Thoracic aorta (tissue), 2 donors: ENCODE measurements around the gene KCNN3. TPM values are rescaled to one million over a fixed set of nuclear protein-coding genes. Genes with fewer than 3 reads are reported as not detected.

Experiments
- ATAC-seq: fragments of 150-250 bp; one replicate; pipeline ENCODE4 v1.8.0; 2017; ENCODE audit warnings: low read depth; ENCODE audit not compliant: insufficient number of reproducible peaks, low FRiP score
- DNase-seq: peaks from one replicate; pipeline ENCODE4 v3.0.0-alpha.2; 2020; ENCODE audit warnings: low spot score
- H3K27ac ChIP-seq, 2 donors: fragments of 200-600 bp; sonication (generic); 1 replicate in 1 of 2; 2 replicates in 1 of 2; pipeline ENCODE4 v1.5.1; 2016; ENCODE audit warnings: mild to moderate bottlenecking in 2 of 2, moderate library complexity in 2 of 2
- H3K27me3 ChIP-seq: fragments of 200-600 bp; sonication (generic); replicated peaks from 2 replicates; pipeline ENCODE4 v1.6.0; 2016; ENCODE audit warnings: mild to moderate bottlenecking; ENCODE audit not compliant: insufficient read depth
- H3K36me3 ChIP-seq: fragments of 200-600 bp; sonication (generic); one replicate; pipeline ENCODE4 v1.5.1; 2016
- H3K4me1 ChIP-seq, 2 donors: fragments of 200-600 bp; sonication (generic); 1 replicate in 1 of 2; 2 replicates in 1 of 2; pipeline versions ENCODE4 v1.5.1 to v1.6.0; 2016; ENCODE audit warnings: low read depth in 2 of 2, mild to moderate bottlenecking in 1 of 2; ENCODE audit not compliant: control insufficient read depth in 1 of 2
- H3K4me3 ChIP-seq: fragments of 200-600 bp; sonication (generic); 2 replicates; pipeline ENCODE4 v1.5.1; 2016; ENCODE audit warnings: mild to moderate bottlenecking
- H3K9me3 ChIP-seq: fragments of 200-600 bp; sonication (generic); 2 replicates; pipeline ENCODE4 v1.5.1; 2016
- CTCF ChIP-seq: fragments of 200-600 bp; sonication (generic); IDR thresholded peaks from one replicate; pipeline ENCODE4 v1.5.1; 2019; ENCODE audit warnings: antibody characterized with exemption
- total RNA-seq, 2 donors: library from RNA; depleted of rRNA; stranded (reverse); fragments of >200 nt; gene quantifications; one replicate each; pipeline versions ENCODE4 v1.1.0 to v1.2.3, GENCODE V29; 2016

Gene KCNN3
- total RNA-seq, 2 donors from 2014 or later = 0.95 to 1.8 TPM

DNA sequence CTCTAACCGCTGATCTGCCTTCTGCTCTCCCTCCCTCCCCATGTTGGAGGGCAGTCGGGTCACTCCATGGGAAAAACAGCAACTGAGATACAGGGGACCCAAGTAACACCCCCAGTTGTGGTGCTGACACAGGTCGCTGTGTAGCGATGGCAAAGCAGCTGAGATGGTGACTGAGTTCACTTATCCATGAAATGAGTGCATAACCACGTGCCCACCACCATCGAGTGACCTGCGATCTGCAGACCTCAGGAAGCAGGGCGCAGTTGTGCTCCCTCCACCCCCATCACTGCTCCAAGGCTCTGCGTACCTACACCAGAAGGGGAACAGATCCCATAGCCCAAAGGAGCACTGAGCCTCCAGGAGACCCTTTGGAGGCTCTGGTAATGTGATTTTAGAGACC lies 31.1 kb downstream of the KCNN3 start:
- Histone ChIP-seq H3K27me3 (no peaks in the 10 kb centered on the region), H3K4me1 (no peaks in the 10 kb centered on the region), H3K36me3 (no peaks in the 10 kb centered on the region), H3K4me3 (no peak overlapping the region), H3K9me3 (no peaks in the 10 kb centered on the region), H3K27ac (no peak overlapping the region)
- DNase-seq (no peak), ATAC-seq (no peak)
- TF ChIP-seq CTCF = no peak

DNA sequence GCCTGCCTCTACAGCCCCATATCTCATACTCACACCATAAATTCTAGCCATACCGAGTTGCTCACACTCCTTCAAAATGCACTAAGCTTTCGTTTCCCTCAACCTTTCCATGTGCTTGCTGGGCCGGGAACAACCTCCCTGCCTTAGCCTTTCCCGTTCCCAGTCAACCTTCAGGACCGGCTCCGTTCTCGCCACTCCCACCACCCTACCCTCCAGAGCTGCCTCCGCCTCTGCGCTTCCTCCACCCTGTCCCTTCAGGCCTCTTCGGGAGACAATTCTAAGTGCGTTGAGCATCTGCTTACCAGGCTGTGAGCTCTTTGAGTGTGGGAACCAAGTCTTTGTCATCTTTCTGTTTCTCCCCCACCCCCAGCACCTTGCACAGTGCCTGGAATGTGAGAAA lies 31.6 kb downstream of the KCNN3 start:
- Histone ChIP-seq H3K4me1 (no peaks in the 10 kb centered on the region), H3K27me3 (no peaks in the 10 kb centered on the region), H3K36me3 (no peaks in the 10 kb centered on the region), H3K27ac (no peak overlapping the region), H3K9me3 (no peaks in the 10 kb centered on the region), H3K4me3 (no peak overlapping the region)
- no peak for TF ChIP-seq CTCF
- no peak for ATAC-seq
- DNase-seq = no peak

DNA sequence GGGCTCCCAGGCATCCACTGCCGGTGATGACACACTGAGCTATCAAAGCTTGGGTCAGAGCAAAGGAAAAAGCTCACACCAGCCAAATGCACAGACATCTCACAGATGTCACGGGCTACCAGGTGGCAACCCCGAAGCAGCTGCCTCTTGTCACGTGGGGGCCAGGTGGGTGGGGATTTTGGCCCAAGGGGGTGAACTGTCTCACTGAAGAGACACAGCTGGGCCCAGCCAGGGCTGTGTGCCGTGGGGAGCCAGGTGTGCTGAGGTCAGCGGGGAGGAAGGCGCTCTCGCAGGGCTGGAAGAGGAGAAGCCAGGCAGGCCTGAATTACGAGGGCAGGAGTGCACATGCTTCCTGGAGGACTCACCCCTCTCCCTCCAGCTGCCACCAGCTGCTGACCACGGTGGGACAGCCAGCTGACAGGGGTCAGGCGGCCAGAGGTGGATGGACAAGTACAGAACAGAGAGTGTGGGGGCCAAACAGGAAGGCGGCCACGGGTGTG lies 32.4 kb downstream of the KCNN3 start:
- H3K4me1 ChIP-seq = no peaks in the 10 kb centered on the region
- DNase-seq (no peak), ATAC-seq (no peak)
- H3K9me3 ChIP-seq = no peaks in the 10 kb centered on the region
- no peak overlapping the region for H3K4me3 ChIP-seq
- no peaks in the 10 kb centered on the region for H3K27me3 ChIP-seq
- no peak overlapping the region for H3K27ac ChIP-seq
- no peaks in the 10 kb centered on the region for H3K36me3 ChIP-seq
- no peak for TF ChIP-seq CTCF

GRCh38 chr1:154837034-154837671 lies 32.9 kb downstream of the KCNN3 start:
- no peak overlapping the region for H3K4me3 ChIP-seq
- no peaks in the 10 kb centered on the region for H3K36me3 ChIP-seq
- H3K4me1 ChIP-seq = no peaks in the 10 kb centered on the region
- ATAC-seq (no peak), DNase-seq (no peak)
- TF ChIP-seq CTCF = no peak
- no peaks in the 10 kb centered on the region for H3K27me3 ChIP-seq
- H3K27ac ChIP-seq = no peak overlapping the region
- H3K9me3 ChIP-seq = no peaks in the 10 kb centered on the region

DNA sequence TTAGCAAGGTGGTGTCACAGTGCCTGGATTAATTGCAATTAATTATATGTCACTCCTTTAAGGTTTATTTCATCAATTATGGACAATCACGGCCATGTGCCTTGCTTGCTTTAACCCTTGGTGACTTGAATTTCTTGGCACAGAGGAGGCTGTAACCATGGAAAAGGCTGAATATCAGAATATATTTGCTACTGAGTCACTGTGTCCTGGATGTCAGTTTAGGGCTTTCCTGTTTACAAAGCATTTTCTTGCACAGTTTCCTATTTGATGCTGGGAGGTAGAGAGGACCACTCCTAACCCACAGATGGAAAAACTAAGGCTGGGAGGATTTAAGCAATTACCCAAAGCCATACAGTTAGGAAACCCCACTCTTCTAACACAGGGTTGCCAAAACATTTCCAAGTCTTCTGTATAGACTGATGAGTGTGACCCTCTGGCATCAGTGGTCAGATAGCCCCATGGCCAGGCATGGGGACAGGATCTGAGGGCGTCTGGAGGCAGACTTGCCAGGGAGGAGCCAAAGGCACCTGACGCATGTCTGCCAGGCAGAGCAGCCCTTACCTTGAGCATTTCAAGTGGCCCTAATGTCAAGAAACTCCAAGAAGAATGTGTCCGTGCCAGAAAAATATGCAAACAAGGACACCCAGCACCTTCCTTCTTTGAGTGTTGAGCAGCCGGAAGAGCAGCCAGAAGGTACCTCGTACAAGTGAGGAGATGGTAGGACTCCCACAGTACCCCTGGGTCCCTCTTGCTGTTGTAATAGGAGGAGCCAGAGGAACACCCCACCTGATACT lies 34.4 kb downstream of the KCNN3 start:
- Histone ChIP-seq H3K4me3 (no peak overlapping the region), H3K9me3 (no peaks in the 10 kb centered on the region), H3K36me3 (no peaks in the 10 kb centered on the region), H3K4me1 (peaks cover 0 to 4% of the 10 kb centered on the region in 2 donors), H3K27me3 (no peaks in the 10 kb centered on the region), H3K27ac (no peak overlapping the region)
- DNase-seq (no peak), ATAC-seq (no peak)
- no peak for TF ChIP-seq CTCF
